CD4-positive, alpha-beta T cell treated with Interleukin-10 for 1 hour (primary cell): ENCODE results near the gene HSD3B7.
"Not testable (repeated sequence)": the region's sequence is repeated elsewhere in the genome, so short reads cannot be mapped to it uniquely, and the experiment has no call there.

Experiments
- DNase-seq: peaks from one replicate; pipeline ENCODE4 v3.0.0-alpha.2; 2020

Gene HSD3B7

DNA sequence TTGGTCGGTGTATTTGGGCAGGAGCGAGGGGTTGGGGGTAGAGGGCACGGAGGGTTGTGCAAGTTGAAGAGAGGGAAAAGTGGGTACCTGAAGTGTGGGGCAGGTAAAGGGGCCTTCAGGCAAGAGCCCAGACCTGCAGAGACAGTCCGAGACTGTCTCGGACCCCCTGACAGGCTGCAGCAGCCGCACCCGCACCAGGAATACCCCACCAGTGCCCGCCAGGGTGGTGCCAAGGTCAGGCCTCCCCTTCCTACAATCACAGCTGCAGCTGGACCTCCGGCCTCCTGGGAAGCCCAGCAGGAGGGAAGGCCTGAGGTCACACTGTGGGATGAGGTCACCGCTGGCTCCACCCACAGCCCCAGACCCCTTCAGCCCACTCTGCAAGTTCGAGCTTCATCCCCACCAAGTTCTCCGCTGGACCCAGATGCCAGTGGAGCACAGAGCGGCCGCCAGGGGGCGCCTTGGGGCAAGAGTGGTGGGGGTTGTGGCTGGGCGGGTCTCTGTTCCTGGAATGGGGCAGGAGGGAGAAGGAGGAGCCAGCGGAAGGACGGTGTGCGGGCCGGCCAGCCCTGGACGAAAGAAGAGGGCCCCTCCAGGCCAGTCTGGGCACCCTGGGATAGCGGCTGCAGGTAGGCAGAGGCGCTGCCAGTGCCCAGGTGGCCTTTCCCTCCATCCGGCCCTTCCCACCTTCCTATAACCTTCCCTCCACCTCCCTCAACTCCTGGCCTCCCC is at the start of gene HSD3B7:
HSD3B7 (plus strand) TSS at position 539 of the 732 bp plus-strand sequence. CDS start 452 bp downstream, outside the sequence.
- peak; percentile 79 for DNase-seq

DNA sequence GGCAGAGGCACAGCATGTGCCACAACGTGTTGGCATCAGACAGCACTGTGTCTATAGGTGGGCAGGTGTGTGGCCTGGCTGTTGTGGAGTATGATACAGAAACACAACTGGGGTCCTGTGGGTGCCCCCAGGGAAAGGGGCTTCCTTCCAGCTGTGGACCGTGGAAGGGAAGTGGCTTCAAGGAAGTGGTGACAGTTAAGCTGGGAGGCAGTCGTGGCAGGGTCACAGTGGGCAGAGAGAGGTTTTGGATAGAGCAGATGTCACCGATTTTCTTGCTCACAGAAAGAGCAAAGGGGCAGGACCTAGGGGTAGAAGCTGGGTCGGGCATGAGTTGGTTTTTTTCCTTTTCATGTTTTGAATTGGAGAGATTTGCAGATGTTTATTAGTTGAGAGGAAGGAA is 47.3 kb upstream of the HSD3B7 start:
- DNase-seq = no peak

DNA sequence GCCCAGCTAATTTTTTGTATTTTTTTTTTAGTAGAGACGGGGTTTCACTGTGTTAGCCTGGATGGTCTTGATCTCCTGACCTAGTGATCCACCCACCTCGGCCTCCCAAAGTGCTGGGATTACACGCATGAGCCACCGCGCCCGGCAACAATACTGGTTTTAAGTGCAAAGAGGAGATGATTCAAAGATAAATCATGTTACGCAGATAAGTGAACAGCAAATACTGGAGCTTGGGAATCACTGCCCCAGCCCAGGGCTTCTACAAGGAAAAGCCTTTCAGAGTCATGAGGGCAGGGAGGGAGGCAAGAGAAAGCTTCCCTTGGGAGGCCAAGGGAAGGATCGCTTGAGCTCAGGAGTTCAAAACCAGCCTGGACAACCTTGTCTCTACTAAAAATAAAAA is 45.4 kb upstream of the HSD3B7 start:
- DNase-seq = not testable (repeated sequence)

DNA sequence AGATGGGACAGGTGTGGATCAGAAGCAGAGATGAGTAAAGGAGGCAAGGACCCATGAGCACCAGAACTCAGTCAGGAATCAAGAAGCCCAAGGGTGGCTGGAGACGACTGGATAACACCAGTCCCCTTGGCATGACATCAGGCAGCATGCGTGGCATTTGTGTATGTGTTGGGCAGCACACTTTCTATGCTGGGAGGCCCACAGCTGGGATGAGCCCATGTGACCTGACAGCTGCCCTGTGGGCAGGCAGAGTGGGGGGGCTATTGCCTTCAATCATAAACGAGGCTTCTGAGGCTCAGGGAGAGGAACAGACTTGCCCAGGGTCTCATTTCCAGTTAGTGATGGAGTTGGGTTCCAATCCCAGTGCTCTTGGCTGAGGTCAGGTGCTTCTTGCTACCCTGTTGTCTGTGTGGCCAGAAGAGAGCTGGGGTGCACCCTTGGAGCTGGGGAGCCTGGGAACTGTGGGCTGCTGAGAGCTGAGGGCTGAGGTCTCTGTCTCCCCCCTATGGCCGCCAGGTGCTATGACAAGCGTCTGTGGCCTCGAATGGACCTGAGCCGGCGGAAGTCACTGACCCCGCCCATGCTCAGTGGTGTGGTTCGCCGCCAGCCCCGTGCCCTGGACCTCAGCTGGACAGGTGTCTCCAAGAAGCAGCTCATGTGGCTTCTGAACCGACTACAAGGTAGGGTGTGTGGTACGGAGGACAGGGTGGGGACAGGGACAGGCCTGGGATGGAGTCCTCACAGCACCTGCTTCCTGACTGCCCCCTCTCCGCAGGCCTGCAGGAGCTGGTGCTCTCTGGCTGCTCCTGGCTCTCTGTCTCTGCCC is 43.2 kb upstream of the HSD3B7 start:
- DNase-seq = peak; percentile 73

DNA sequence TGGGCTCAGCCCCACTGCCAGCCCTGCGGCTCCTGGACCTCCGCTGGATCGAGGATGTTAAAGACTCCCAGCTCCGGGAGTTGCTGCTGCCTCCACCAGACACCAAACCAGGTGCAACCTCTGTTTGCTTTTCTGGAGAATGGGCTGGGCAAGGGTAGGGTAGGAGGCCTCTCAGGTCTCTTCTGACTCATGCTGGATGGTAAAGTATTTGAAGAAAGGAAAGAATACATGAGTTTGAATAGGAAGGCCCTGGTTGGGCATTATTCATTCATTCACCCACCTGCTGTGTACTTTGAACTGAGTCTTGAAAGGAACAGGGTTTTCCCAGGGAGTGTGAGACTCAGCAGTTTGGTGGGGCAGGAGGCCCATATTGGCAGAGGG is 42.6 kb upstream of the HSD3B7 start:
- DNase-seq = no peak

DNA sequence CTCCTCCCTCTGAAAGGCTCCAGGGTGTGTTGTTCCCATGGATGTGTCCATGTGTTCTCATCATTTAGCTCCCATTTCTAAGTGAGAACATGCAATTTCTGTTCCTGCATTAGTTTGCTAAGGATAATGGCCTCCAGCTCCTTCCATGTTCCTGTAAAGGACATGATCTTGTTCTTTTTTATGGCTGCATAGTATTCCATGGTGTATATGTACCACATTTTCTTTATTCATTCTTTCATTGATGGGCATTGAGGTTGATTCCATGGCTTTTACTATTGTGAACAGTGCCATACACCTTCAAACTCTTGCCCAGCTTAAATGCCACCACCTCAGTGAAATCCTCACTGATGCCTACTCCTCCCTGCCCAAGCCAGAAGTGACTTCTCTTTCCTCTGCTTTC is 40.7 kb upstream of the HSD3B7 start:
- no peak for DNase-seq

DNA sequence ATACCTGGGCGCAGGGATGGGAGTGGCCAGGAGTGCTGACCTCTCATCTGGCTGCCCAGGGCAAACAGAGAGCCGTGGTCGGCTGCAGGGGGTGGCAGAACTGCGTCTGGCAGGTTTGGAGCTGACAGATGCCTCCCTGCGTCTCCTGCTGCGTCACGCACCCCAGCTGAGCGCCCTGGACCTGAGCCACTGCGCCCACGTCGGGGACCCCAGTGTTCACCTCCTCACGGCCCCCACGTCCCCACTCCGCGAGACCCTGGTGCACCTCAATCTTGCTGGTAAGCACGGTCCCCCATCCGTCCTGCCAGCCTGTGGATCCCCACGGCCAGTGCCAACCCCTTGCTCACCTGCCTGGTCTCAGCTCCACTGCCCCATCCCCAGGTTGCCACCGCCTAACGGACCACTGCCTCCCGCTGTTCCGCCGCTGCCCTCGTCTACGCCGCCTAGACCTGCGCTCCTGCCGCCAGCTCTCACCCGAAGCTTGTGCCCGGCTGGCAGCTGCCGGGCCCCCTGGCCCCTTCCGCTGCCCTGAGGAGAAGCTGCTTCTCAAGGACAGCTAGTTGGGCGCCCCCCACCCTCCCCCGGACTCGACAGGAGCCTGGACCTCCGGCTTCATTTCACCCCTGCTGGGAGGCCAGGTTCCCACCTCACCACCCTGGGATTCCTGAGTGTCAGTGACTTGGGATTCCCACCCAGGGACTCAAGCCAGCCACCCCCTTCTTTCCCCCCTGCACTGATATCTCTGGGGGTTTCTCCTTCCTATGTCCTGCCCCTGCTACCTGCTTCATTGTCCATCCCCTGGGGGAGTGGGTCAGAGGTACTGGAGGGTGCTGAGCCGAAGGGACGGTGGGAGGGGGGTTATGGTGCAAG is 38.1 kb upstream of the HSD3B7 start:
- no peak for DNase-seq

DNA sequence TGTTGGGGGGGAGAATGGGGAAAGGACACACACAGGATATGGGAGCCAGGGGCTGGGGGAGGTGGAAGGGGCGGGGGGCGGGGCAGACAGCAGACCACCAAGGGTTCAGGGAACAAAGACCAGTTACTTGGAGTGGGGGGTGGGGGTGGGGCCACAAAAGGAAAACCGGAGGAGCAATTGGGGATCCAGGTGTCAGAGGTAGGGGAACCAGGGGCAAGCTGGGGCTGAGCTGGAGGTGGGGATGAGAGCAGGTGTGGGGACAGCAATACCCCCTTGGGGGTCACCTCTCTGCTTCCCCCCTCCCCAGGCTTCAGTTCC is 37.5 kb upstream of the HSD3B7 start:
- DNase-seq = no peak

DNA sequence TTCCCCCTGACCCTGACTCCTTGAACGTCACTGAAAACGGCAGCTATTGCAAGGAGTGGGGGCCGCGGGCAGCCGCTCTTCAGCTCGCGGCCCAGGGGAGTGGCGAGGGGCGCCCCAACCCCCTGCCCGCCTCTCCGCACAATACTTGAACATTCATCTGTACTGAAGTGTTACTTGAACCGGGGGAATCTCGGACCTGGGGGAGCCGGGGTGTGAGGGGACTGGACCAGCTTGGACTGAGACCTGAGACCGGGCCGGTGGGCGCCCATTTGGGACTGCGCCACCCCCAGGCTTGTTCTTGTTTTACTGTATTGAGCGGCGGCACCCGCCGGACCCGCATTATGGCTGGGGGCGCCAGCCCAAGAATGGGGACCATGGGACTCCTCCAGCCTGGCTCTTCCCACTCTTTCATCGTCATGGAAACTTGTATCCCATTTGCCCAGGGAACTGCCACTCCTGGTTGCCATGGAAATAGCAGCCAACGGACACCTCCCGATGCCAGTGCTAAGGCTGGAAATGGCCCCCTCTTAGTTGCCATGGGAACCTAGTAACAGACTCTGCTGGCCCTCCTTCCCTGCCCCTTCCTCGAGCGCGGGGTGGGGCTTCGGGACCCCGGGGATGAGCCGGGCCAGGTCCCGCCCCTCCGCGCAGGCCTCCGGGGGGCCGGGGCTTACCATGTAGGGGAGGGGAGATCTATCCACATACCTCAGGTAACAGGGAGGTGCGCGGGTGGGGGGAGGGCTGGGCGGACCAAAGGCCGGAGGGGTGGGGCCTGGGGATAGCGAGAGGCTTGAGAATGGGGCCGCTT is 36.9 kb upstream of the HSD3B7 start:
- DNase-seq = peak; percentile 34

DNA sequence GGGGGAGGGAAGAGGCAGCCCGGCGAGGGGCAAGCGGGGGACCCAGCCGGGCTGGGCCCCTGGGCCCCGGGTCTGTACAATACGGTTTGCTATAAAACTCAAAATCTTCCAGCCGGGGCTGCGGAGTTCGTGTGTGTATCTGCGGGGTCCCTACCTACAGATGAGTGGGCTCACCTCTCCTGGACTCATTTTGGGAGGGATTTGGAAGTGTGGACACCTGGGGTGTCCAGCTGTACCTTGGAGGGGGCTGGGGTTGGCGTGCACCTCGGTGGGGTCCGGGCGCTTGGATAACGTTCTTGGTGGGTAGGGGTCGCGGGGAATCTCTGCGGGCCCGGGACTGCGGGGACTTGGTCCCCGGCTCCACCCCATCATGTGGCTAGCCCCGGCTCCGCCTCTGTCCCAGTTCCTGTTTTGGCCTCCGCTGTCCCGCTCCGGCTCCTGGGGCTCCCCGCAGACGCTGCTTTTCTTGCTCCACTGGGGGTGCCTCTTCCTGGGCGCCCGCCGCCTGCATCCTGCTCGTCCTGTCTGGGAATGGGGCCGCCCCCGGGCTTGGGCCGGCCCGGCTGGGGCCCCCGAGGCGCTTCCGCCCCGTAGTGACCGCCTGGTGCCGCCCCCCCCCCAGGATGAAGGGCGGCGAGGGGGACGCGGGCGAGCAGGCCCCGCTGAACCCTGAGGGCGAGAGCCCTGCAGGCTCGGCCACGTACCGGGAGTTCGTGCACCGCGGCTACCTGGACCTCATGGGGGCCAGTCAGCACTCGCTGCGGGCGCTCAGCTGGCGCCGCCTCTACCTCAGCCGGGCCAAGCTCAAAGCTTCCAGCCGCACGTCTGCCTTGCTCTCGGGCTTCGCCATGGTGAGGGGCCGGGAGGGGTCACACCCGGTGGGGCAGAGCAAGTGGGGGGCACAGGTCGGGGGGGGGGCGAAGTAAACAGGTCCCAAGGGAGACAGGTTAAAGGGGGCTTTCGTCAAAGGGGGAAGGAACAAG is 36.0 kb upstream of the HSD3B7 start, which contains the start of gene ORAI3:
ORAI3 (plus strand) TSS at position 402 of the 983 bp plus-strand sequence; CDS start at position 624, 222 bp downstream.
- peak; percentile 39 for DNase-seq

DNA sequence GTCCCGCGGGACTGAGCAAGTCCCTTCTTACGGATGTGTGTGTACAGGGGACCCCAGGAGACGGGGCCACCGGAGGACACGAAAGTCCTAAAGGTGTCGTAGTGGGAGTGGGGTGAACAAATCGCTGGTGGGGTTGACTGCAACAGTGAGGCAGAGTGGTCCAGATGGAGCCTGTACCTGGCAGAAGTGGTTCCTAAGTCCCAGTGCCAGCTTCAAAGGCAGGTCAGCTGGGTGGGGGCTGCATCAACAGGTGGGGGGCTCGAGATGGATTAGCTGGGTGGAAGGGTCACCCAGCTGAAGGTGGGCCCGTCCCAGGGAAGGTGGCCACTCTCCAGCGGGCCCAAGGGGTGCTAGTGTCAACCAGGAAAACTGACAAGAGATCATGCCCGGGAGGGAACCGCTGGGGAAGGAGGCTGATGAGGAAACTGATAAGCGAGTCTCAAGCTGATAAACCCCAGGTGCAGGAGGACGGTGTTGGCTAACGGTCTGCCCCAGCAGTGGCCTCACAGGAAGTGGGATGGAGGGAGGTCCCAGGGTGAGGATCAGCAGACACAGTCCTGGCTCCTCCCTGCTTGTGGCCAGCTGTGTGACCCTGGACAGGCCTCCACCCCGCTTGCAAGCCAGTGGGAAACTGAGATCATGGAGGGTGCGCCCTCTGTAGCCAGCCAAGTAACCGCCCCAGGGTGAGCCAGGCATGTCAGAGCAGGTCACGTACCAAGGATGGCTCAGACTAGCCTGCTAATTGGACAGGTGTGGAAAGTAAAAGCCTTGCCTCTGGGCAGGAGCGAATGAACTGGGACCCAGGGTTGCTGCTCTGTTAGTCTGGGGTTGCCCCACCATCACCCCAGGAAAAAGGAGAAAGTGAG is 35.1 kb upstream of the HSD3B7 start:
- peak; percentile 31 for DNase-seq

DNA sequence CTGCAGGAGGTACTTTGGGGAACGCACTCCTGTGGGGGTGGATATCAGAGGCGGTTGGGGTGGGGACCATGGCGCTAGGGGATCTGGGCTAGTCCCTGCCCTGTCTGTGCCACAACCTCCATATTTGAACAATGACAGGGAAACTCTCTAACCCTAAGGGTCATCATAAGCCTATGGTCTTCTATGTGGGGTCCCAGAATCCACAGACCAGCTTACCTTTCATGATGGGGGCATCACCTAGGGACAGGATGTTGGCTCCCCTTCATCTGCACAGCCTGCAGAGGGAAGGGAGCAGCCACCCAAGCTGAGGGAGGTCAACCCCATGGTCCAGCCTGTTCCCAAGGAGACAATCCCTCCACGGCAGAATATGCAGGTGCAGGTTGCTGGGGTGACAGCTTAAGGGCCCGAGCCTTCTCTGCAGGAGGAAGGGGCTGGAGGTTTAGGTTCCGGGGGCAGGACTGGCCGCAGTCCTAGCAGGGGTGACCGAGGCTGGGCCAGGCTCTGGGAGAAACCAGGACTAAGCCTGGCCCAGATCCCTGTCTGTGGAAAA is 34.4 kb upstream of the HSD3B7 start:
- no peak for DNase-seq

DNA sequence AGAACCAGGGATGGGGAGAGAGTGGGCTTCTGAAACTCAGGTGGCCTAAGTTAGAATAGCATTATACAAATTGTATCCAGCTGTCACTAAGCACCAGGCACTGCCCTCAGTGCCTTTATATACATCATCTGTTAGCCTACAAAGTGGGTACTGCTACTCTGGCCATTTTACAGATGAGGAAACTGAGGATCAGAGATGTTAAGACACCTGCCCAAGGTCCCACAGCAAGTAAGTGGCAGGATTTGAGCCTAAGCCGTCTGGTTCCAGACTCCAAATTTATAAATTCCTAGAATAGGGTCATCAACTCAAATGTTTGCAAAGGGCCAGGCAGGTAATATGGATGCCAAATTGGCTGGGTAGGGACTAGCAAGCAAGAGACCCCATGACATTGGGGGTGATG is 33.8 kb upstream of the HSD3B7 start:
- DNase-seq = no peak

DNA sequence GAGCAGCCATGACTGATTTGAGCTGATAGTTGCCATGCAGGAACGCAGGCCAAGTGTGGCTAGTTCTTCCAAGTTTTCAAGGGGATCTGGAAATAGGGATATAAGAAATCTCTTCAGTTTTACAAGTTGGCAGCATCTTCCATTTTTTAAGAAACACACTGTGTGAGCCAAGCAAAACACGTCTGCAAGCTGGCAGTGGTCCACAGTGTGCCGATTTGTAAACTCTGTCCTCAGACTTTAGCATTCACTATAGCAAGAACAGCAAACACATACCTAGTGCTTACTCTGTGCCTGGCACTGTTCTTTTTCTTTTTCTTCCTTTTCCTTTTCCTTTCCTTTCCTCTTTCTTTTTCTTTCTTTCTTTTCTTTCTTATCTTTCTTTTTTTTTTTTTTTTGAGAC is 33.3 kb upstream of the HSD3B7 start:
- DNase-seq = no peak

DNA sequence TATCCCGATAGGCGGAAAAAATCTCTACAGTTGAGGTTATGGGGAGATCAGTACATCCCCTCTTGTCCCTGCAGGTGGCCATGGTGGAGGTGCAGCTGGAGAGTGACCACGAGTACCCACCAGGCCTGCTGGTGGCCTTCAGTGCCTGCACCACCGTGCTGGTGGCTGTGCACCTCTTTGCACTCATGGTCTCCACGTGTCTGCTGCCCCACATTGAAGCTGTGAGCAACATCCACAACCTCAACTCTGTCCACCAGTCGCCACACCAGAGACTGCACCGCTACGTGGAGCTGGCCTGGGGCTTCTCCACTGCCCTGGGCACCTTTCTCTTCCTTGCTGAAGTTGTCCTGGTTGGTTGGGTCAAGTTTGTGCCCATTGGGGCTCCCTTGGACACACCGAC is 31.9 kb upstream of the HSD3B7 start:
- no peak for DNase-seq

DNA sequence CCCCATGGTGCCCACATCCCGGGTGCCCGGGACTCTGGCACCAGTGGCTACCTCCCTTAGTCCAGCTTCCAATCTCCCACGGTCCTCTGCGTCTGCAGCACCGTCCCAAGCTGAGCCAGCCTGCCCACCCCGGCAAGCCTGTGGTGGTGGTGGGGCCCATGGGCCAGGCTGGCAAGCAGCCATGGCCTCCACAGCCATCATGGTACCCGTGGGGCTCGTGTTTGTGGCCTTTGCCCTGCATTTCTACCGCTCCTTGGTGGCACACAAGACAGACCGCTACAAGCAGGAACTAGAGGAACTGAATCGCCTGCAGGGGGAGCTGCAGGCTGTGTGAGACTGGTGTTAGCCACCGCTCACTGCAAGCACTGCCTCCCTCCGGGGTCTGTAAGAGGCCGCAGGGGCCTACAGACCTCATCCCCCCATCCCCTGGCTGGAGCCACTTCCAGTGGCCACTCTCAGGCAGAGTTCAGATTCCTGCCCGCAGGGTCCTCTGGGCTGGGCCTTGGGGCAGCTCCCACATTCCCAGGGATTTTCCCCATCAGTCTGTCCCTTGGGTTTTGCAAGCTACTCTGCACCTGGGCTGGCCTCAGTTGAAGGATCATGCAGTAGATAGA is 31.4 kb upstream of the HSD3B7 start:
- DNase-seq = peak; percentile 74

DNA sequence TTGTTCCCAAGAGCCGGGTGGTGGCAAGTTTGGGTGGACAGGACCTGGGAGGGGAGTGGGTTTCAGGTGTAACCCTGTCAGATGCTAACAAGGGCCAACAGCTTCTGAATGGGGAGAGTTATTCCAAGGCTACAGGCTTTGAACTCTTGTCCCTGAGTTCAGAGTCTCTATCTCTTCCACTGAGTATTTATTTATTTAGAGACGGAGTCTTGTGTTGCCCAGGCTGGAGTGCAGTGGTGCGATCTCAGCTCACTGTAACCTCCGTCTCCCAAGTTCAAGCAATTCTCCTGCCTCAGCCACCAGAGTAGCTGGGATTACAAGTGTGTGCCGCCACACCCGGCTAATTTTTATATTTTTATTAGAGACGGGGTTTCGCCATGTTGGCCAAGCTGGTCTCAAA is 30.0 kb upstream of the HSD3B7 start:
- no peak for DNase-seq

DNA sequence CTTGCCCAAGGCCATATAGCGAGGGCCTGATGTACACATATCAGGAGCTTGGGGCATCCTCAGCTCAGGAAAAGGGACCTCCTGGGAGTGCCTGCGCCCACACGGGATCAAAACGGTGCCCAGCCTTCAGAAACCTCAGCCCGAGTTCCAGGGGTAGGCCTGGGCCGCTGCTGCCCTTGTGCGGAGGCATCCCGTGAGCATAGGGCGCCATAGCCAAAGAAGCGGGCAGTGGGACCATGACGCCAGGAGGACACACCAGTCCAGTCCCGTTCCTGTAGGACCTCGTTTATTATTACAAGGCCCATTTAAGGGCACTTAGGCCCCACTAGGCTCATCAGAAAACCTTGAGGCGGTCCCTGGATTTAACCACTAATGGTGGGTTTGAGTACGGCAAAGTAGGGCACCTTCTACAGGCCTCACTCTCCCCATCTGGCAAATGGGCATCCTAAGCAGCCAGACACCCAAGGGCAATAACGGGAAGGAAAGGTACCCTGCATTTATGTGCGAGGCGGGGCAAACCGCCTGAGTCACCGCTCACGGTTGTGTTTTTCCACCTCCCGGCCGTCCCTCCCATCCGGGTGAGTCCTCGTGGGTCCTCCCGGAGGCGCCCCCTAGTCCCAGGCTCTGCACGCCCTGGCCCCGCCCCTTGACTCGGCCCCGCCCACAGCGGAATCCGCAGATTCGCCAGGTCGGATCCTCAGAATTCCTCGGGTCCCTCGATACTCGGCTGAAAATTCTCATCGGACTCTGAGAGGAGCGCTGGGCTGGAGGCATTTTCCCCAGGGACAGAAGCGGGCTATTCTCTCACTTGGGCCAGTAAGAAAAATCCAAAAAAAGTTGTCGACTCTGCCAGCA is 28.2 kb upstream of the HSD3B7 start:
- DNase-seq = peak; percentile 87
